Chondrocyte (in vitro differentiated cells): ENCODE results near the gene GLI3. TPM values are rescaled to one million over a fixed set of nuclear protein-coding genes. Genes with fewer than 3 reads are reported as not detected.

ENCODE experiments used
- DNase-seq: peaks from one replicate; pipeline ENCODE4 v3.0.0; 2021; ENCODE audit warnings: mixed read lengths, low spot score
- H3K27ac Mint-ChIP-seq: one replicate; pipeline ENCODE4 v1.8.0; 2021; ENCODE audit warnings: mild to moderate bottlenecking, moderate library complexity, mixed read lengths; ENCODE audit not compliant: unreplicated experiment
- H3K27me3 Mint-ChIP-seq: 2 replicates; pipeline ENCODE4 v1.8.0; 2021; ENCODE audit warnings: low read depth, mixed read lengths
- H3K36me3 Mint-ChIP-seq: 2 replicates; pipeline ENCODE4 v1.8.0; 2021; ENCODE audit warnings: low read depth, mixed read lengths
- H3K4me1 Mint-ChIP-seq: 2 replicates; pipeline ENCODE4 v1.8.0; 2021; ENCODE audit warnings: low read depth, mild to moderate bottlenecking, mixed read lengths
- H3K4me3 Mint-ChIP-seq: one replicate; pipeline ENCODE4 v1.8.0; 2021; ENCODE audit warnings: mild to moderate bottlenecking, moderate library complexity, mixed read lengths; ENCODE audit not compliant: unreplicated experiment
- H3K9me3 Mint-ChIP-seq: 2 replicates; pipeline ENCODE4 v1.8.0; 2021; ENCODE audit warnings: low read depth, mixed read lengths
- CTCF ChIP-seq: fragments of 200-600 bp; sonication (generic); IDR thresholded peaks from 2 replicates; pipeline ENCODE4 v1.5.0; 2021; ENCODE audit warnings: antibody characterized with exemption, mild to moderate bottlenecking, moderate library complexity
- total RNA-seq: library from RNA; stranded (reverse); gene quantifications from 3 replicates; pipeline ENCODE4 v1.2.1, GENCODE V29; 2021

Gene GLI3
- total RNA-seq, 1 donor from 2014 or later = 11.7 TPM

DNA sequence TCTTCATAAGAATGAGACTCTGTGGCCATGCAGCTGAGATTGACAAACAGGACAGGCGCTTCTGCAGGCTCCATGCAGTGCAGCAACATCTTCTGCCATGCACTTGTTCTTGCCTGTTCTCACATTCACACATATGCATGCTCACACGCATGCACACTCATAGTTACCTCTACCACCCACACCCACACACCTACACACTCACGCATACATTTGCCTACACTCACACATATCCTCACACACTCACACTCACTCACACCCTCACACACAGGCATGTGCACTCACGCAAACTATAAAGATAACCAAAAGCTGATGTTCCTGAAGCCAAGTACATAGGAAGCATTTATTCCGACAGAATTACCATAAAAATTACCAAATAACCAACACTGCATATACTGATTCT is 15.7 kb downstream of the GLI3 start:
- Mint-ChIP-seq H3K9me3 (no peaks in the 10 kb centered on the region), H3K4me3 (no peak overlapping the region), H3K36me3 (peaks cover 11% of the 10 kb centered on the region), H3K4me1 (peaks cover 12% of the 10 kb centered on the region), H3K27me3 (no peaks in the 10 kb centered on the region), H3K27ac (no peak overlapping the region)
- DNase-seq = no peak
- TF ChIP-seq CTCF = no peak

GRCh38 chr7:42219447-42219846 is 17.6 kb downstream of the GLI3 start:
- no peaks in the 10 kb centered on the region for H3K27me3 Mint-ChIP-seq
- no peak for DNase-seq
- no peaks in the 10 kb centered on the region for H3K9me3 Mint-ChIP-seq
- no peak overlapping the region for H3K4me3 Mint-ChIP-seq
- TF ChIP-seq CTCF = no peak
- H3K4me1 Mint-ChIP-seq = peaks cover 12% of the 10 kb centered on the region
- peaks cover 9% of the 10 kb centered on the region for H3K36me3 Mint-ChIP-seq
- H3K27ac Mint-ChIP-seq = no peak overlapping the region

DNA sequence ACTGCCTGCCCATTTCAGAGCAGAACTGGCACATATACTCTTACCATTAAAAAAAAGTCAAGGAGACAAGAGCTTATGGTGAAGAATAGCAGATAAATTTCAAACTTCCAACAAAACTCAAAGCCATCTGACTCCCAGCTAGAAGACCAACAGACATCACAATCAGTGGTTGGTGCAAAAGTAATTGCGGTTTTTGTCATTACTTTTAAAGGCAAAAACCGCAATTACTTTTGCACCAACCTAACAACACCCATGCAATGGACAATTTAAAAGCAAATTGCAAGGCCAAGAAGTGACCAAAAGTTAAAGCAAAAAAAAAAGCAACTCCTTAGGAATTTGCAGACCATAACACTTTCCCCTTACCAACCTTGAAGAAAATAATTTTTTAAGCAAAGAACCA is 18.8 kb downstream of the GLI3 start:
- DNase-seq = no peak
- Mint-ChIP-seq H3K4me3 (no peak overlapping the region), H3K9me3 (no peaks in the 10 kb centered on the region), H3K4me1 (peaks cover 12% of the 10 kb centered on the region), H3K27me3 (no peaks in the 10 kb centered on the region), H3K36me3 (peaks cover 9% of the 10 kb centered on the region), H3K27ac (no peak overlapping the region)
- no peak for TF ChIP-seq CTCF

- no peak for TF ChIP-seq CTCF
- Mint-ChIP-seq H3K4me3 (no peak overlapping the region), H3K36me3 (peaks cover 9% of the 10 kb centered on the region), H3K4me1 (peaks cover 12% of the 10 kb centered on the region), H3K27ac (no peak overlapping the region), H3K27me3 (no peaks in the 10 kb centered on the region), H3K9me3 (no peaks in the 10 kb centered on the region)
- DNase-seq = no peak
These were observed 19.5 kb downstream of the GLI3 start for GRCh38 chr7:42217548-42217947.

- no peak overlapping the region for H3K27ac Mint-ChIP-seq
- no peak for TF ChIP-seq CTCF
- peaks cover 12% of the 10 kb centered on the region for H3K4me1 Mint-ChIP-seq
- no peak overlapping the region for H3K4me3 Mint-ChIP-seq
- no peaks in the 10 kb centered on the region for H3K27me3 Mint-ChIP-seq
- H3K36me3 Mint-ChIP-seq = peaks cover 9% of the 10 kb centered on the region
- no peak for DNase-seq
- H3K9me3 Mint-ChIP-seq = no peaks in the 10 kb centered on the region
These were observed 20.0 kb downstream of the GLI3 start for GRCh38 chr7:42217053-42217452.
